Measurements from ENCODE around the gene DNAJC7.

- no peak for TF ChIP-seq CTCF (IDR thresholded peaks at IDR 0.05; ENCODE audit: poor library complexity)
- TF ChIP-seq EZH2 (IDR thresholded peaks at IDR 0.05; ENCODE audit: borderline replicate concordance) = no peak
These were observed 55.1 kb downstream of the DNAJC7 start for GRCh38 chr17:41962111-41962510.

Measured in hepatocyte (in vitro differentiated cells).